ENCODE results near the gene SMAD5.

GRCh38 chr5:136230176-136230575 is 97.5 kb downstream of the SMAD5 start:
- TF ChIP-seq CTCF (IDR thresholded peaks at IDR 0.05; ENCODE audit: low read length) (no peak), EZH2 (IDR thresholded peaks at IDR 0.05; ENCODE audit: borderline replicate concordance, low read length) (no peak)
